Measurements from ENCODE around the gene SEC62.

SEC62 gene

GRCh38 chr3:169966951-169967915 is 626 bp downstream of the SEC62 start:
- peak; percentile 25 for DNase-seq

GRCh38 chr3:169968224-169968885 is 1.7 kb downstream of the SEC62 start:
- DNase-seq, result no peak

- DNase-seq, result no peak
Observed at GRCh38 chr3:169969174-169970095, 2.8 kb downstream of the SEC62 start.

- no peak for DNase-seq
Observed at GRCh38 chr3:169970847-169971246, 4.2 kb downstream of the SEC62 start.

- no peak for DNase-seq
Observed at GRCh38 chr3:169971522-169971921, 4.9 kb downstream of the SEC62 start.

- no peak for DNase-seq
Observed at GRCh38 chr3:169980055-169980454, 13.4 kb downstream of the SEC62 start.

GRCh38 chr3:169984292-169984691 is 17.7 kb downstream of the SEC62 start:
- no peak for DNase-seq

- DNase-seq, result no peak
Observed at GRCh38 chr3:169990431-169990830, 23.8 kb downstream of the SEC62 start.

GRCh38 chr3:169992156-169992555 is 25.5 kb downstream of the SEC62 start:
- DNase-seq, result no peak

GRCh38 chr3:169992781-169993180 is 26.2 kb downstream of the SEC62 start:
- no peak for DNase-seq

GRCh38 chr3:169993761-169994160 is 27.2 kb downstream of the SEC62 start:
- DNase-seq, result no peak

GRCh38 chr3:169996063-169996462 is 29.5 kb downstream of the SEC62 start:
- DNase-seq, result no peak

- DNase-seq, result no peak
Observed at GRCh38 chr3:169998668-169999131, 32.1 kb downstream of the SEC62 start.

- DNase-seq, result no peak
Observed at GRCh38 chr3:169999433-169999832, 32.8 kb downstream of the SEC62 start.

GRCh38 chr3:170000051-170000450 is 33.4 kb downstream of the SEC62 start:
- no peak for DNase-seq

GRCh38 chr3:170002231-170002630 is 35.6 kb downstream of the SEC62 start:
- no peak for DNase-seq

- no peak for DNase-seq
Observed at GRCh38 chr3:170002879-170003278, 36.3 kb downstream of the SEC62 start.

GRCh38 chr3:170003881-170004356 is 37.3 kb downstream of the SEC62 start:
- no peak for DNase-seq

GRCh38 chr3:170007031-170007663 is 40.5 kb downstream of the SEC62 start:
- no peak for DNase-seq

- DNase-seq, result no peak
Observed at GRCh38 chr3:170010498-170010897, 43.9 kb downstream of the SEC62 start.

- DNase-seq, result no peak
Observed at GRCh38 chr3:170012683-170013400, 46.2 kb downstream of the SEC62 start.

GRCh38 chr3:170016057-170016456 is 49.5 kb downstream of the SEC62 start:
- no peak for DNase-seq

Data from DMS79 (cell line).